Skeletal muscle tissue (tissue), 4 donors: ENCODE results near the gene JMJD7. TPM values are rescaled to one million over a fixed set of nuclear protein-coding genes. Genes with fewer than 3 reads are reported as not detected.

Experiments
- H3K27ac ChIP-seq: one replicate; pipeline ENCODE4 v1.7.0; 2013; ENCODE audit warnings: mild to moderate bottlenecking, low read depth, low read length, inconsistent platforms
- H3K27me3 ChIP-seq, 3 donors: one replicate each; pipeline ENCODE4 v1.7.0; 2013; ENCODE audit warnings: low read length in 3 of 3; ENCODE audit not compliant: control insufficient read depth in 3 of 3, insufficient read depth in 3 of 3
- H3K36me3 ChIP-seq, 3 donors: one replicate each; pipeline ENCODE4 v1.7.0; 2013; ENCODE audit warnings: low read length in 3 of 3; ENCODE audit not compliant: control insufficient read depth in 3 of 3, insufficient read depth in 3 of 3
- H3K4me1 ChIP-seq, 3 donors: one replicate each; pipeline ENCODE4 v1.7.0; 2013; ENCODE audit warnings: low read length in 3 of 3, mild to moderate bottlenecking in 3 of 3; ENCODE audit not compliant: control insufficient read depth in 3 of 3, insufficient read depth in 3 of 3
- H3K4me3 ChIP-seq, 3 donors: one replicate each; pipeline ENCODE4 v1.7.0; 2013; ENCODE audit warnings: low read length in 3 of 3
- H3K9ac ChIP-seq, 3 donors: one replicate each; pipeline ENCODE4 v1.7.0; 2013; ENCODE audit warnings: low read length in 3 of 3, mild to moderate bottlenecking in 3 of 3, moderate library complexity in 2 of 3, low read depth in 1 of 3
- H3K9me3 ChIP-seq, 3 donors: one replicate each; pipeline ENCODE4 v1.7.0; 2013; ENCODE audit warnings: low read length in 3 of 3; ENCODE audit not compliant: control insufficient read depth in 3 of 3
- total RNA-seq: library from RNA; depleted of rRNA; stranded (reverse); fragments of >200 nt; gene quantifications from one replicate; pipeline ENCODE4 v1.2.3, GENCODE V29; 2014
- donor health status: Osteomylitis.

Gene JMJD7
- total RNA-seq, 1 donor from 2014 or later: 1.0 TPM

DNA sequence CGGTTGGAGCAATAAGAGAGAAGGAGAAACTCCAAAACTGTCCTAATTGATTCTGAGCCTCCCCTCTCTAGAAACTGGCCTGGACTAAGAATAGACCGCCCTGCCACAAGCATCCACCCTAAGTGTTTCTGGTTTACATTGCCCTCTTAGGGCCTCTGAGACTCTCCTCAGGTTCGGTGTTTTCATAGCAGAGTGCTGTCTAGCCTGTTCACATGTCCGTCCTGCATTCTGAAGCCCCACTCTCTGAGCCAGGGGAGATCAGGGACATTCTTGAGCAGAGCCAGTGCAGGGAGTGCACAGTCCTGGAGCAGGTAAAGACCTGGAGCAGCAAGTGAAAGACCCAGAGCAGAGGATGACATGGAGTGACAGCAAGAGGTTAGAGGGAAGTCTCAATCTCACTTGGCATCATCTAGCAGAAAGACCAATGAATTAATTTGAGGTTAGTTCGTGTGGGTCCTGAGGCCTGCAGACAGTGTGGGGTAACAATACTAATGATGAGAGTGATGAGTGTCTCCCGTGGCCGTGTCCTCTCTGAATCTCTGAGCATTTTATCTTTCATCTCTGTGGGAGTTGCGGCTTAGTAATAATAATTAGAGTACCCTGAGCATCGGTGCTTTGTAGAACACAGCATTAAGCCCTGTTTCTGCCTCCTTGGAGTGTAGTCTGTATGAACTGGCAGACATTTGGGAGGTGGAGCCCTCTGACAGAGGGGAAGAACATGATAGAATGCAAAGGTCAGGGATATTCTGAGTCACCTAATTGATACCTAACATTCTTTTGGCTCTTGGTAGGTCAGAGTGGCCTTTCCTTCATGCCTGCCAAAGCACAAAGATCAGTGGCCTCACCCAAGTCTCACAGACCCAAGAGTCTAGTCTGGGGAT lies 29.0 kb upstream of the JMJD7 start:
- no peak overlapping the region for H3K9ac ChIP-seq
- H3K4me1 ChIP-seq: peaks cover 5 to 13% (median 6%) of the 10 kb centered on the region in 3 donors
- peaks cover 2 to 9% (median 5%) of the 10 kb centered on the region in 3 donors for H3K36me3 ChIP-seq
- H3K9me3 ChIP-seq: no peaks in the 10 kb centered on the region
- H3K4me3 ChIP-seq: no peak overlapping the region
- no peaks in the 10 kb centered on the region for H3K27me3 ChIP-seq
- H3K27ac ChIP-seq: no peak overlapping the region

DNA sequence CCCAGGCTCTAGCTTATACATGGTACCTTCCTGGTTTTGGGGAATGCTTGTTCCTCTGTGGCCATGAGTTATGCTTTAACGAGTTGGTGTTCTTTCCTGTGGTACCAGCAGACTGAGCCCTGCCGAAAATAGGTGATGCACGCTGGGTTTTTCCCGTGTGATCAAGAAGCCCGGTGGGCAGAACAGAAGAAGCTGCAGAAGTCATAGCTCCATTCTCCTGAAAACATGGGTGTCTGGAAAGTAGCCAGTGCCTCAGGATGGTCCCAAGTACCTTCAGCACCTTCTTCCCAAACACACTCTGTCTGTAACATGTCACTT lies 28.4 kb upstream of the JMJD7 start:
- Histone ChIP-seq H3K4me3 (no peak overlapping the region), H3K27me3 (no peaks in the 10 kb centered on the region), H3K27ac (no peak overlapping the region), H3K36me3 (peaks cover 2 to 9% (median 5%) of the 10 kb centered on the region in 3 donors), H3K9ac (no peak overlapping the region), H3K9me3 (no peaks in the 10 kb centered on the region), H3K4me1 (peaks cover 5 to 16% (median 8%) of the 10 kb centered on the region in 3 donors)

DNA sequence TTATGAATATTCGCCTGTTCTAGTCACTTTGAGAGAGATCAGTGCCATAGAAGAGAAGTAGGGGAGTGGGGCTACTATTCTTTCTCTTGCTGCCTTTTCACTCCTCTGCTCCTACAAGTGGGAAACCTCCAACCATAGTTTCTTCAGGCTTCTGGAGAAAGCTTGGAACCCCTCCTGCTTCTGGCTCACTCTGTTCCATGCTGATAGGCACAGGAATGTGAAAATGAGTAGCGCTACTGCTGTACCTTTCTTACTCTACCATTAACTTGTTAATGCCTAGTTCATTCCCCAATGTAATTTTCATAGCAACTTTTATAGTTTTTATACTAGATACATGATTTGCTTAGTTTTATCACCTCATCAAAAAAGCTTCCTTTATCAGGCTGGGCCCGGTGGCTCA lies 26.7 kb upstream of the JMJD7 start:
- Histone ChIP-seq H3K36me3 (peaks cover 2 to 9% (median 5%) of the 10 kb centered on the region in 3 donors), H3K9me3 (no peaks in the 10 kb centered on the region), H3K4me3 (no peak overlapping the region), H3K27ac (no peak overlapping the region), H3K27me3 (no peaks in the 10 kb centered on the region), H3K9ac (no peak overlapping the region), H3K4me1 (peaks cover under 1 to 18% (median 7%) of the 10 kb centered on the region in 3 donors)

DNA sequence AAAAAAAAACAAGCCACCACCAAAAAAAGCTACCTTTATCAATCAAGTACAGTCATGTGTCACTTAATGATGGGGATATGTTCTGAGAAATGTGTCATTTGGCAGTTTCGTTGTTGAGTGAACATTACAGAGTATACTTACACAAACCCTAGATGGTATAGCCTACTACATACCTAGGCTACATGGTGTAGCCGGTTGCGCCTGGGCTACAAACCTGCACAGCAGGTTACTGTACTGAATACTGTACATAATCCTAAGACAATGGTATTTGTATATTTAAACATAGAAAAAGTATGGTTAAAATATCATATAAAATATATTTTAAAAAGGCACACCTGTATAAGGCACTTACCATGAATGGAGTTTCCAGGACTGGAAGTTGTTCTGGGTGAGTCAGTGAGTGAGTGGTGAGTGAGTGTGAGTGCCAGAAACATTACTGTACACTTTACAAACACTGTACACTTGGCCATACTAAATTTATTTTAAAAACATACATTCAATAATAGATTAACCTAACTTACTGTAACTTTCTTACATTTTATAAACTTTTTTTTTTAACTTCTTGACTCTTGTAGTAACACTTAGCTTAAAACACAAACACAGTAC lies 25.9 kb upstream of the JMJD7 start:
- H3K4me1 ChIP-seq: peaks cover 0 to 12% (median 7%) of the 10 kb centered on the region in 3 donors
- H3K9me3 ChIP-seq: no peaks in the 10 kb centered on the region
- H3K4me3 ChIP-seq: no peak overlapping the region
- H3K27ac ChIP-seq: no peak overlapping the region
- no peaks in the 10 kb centered on the region for H3K27me3 ChIP-seq
- H3K9ac ChIP-seq: no peak overlapping the region
- peaks cover 2 to 9% (median 5%) of the 10 kb centered on the region in 3 donors for H3K36me3 ChIP-seq

DNA sequence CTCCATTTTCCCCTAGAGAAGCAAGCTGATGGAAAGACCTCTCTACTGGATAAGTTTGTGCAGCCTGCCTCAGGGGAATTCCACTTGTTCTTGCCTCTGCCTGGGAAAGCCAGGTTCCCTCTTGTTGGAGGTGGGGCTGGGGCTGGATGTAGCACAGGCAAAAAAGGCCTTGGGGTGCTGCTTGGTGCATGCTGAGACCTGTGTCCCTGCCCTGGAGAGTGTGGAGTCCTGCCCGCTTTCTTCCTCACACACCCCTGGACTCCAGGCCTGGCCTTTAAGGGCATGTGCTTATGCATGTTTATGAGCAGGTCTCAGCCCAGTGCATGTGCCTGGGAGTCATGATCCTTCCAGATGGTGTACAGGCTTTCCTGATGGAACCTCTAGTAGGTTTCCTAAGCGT lies 23.5 kb upstream of the JMJD7 start:
- Histone ChIP-seq H3K27me3 (no peaks in the 10 kb centered on the region), H3K4me1 (peaks cover 0 to 9% (median 4%) of the 10 kb centered on the region in 3 donors), H3K9ac (no peak overlapping the region), H3K9me3 (no peaks in the 10 kb centered on the region), H3K4me3 (no peak overlapping the region), H3K27ac (no peak overlapping the region), H3K36me3 (peaks cover 2 to 9% (median 5%) of the 10 kb centered on the region in 3 donors)

DNA sequence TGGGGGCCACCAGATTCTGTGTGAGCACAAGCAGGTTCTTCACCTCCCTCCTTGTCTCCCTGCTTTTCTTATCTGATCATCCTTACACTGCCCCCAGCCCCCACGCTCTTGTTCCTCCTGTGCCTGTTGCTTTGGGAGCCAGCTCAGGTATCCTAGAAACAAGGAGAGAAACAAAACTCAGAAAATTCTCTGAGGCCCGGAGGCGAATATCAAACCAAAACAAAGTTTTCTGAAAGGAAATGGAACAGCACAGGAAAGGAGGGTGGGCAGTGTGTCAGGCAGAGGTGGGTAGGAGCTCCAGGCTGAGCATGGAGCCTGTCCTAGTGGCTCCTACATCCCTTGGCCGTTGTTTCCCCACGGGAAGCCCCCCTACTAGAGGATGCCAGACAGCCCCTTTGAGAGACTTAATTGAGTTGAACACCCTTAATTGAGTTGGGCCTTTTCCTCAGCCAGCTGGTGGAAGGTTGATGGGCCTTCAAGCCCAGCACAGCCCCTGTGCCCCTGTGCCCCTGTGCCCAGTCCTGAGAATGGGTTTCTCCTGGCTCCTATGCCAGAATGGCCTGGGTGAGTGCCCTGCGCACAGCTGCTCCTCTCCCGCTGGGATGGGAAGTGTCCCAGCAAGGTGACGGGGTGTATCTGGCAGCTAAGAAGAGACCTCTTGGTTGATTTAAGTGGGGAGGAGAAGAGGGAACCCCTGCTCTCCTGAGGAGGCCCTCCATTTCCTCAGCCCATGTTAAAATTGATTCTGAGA lies 22.8 kb upstream of the JMJD7 start:
- Histone ChIP-seq H3K4me3 (no peak overlapping the region), H3K27ac (no peak overlapping the region), H3K9me3 (no peaks in the 10 kb centered on the region), H3K9ac (peak overlapping the region in 1 of 3 donors; percentile 23), H3K4me1 (peaks cover 0 to 9% (median 4%) of the 10 kb centered on the region in 3 donors), H3K36me3 (peaks cover 2 to 6% (median 5%) of the 10 kb centered on the region in 3 donors), H3K27me3 (no peaks in the 10 kb centered on the region)

DNA sequence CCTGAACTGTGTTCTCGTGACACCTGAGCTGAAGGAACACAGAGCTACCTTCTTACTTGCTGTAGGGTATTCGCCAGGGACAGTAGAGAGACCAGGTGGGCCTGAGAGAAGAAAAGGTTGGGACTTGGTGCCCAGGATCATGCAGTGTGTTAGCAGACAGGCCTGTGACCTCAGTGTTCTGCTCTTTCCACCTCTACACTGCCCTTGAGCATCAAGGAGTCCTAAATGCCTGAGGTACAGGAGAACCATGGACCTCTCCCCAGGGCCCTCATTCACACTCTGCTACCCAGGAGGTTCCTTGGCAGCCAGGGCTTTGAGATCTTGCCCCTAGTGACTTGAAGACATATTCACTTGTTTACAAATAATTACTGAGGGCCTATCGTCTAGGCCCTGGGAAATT lies 22.2 kb upstream of the JMJD7 start:
- Histone ChIP-seq H3K36me3 (peaks cover 0 to 4% (median 2%) of the 10 kb centered on the region in 3 donors), H3K4me3 (no peak overlapping the region), H3K9ac (no peak overlapping the region), H3K4me1 (peaks cover 0 to 9% (median 4%) of the 10 kb centered on the region in 3 donors), H3K9me3 (no peaks in the 10 kb centered on the region), H3K27ac (no peak overlapping the region), H3K27me3 (no peaks in the 10 kb centered on the region)

DNA sequence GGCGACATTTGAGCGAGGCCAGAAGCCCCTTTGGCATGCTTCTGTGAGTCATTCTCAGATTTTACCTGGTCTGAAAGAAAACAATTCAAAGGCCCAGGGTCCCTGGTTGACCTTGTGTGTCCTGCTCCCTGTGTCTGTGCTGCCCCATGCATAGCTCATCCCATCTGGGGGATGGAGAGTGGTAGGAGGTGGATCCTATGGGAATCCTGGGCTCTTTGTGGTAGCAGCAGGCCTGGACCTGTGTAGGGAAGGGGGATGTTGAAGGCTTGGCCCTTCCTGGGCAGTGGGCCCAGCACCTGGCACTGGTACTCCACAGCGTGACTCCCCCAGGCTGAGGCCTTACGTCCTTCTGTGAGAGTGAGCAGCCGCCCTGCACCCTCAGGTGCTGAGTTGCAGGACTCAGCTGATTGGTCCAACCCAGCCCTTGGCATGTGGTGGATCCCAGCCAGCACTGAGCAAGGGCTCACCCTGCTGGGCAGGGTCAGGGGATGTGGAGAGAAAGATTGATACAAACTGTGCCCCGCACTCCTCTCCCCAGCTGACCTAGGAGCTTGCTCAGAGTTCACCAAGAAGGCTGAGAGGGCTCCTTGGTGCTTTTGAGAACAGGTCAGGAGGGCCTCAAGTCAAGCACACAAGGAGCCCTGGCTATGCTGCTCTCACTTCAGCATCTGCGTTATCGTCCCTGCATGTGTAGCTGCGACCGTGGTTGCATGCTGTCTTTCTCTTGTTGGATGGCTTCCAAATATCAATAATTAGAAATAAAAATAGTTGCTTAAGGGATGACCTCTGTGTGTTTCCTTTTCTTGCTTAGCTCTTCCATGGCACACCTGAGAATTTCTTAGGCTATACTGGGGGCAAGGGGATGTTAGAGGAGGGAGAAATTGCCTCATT lies 21.4 kb upstream of the JMJD7 start:
- Histone ChIP-seq H3K4me1 (peaks cover 0 to 14% (median 6%) of the 10 kb centered on the region in 3 donors), H3K36me3 (peaks cover 0 to 2% (median 0%) of the 10 kb centered on the region in 3 donors), H3K4me3 (no peak overlapping the region), H3K9ac (no peak overlapping the region), H3K9me3 (no peaks in the 10 kb centered on the region), H3K27me3 (no peaks in the 10 kb centered on the region), H3K27ac (no peak overlapping the region)

DNA sequence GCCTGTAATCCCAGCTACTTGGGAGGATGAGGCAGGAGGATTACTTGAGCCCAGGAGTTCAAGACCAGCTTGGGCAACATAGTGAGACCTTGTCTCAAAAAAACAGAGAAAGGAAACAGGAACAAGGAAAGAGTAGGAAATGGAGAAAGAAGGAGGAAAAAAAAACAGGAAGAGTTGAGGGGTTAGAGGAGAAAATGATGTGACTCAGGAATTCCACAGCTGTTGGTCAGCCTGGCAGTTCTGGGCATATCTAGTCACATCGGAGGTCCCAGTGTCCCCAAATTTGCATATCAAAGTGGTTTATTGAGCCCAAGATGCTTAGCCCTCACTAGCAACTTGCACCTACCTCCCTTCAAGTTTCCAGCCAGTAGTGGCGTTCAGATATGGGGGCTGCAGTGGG lies 18.8 kb upstream of the JMJD7 start:
- Histone ChIP-seq H3K4me1 (peaks cover 0 to 15% (median 6%) of the 10 kb centered on the region in 3 donors), H3K9ac (no peak overlapping the region), H3K27me3 (no peaks in the 10 kb centered on the region), H3K9me3 (no peaks in the 10 kb centered on the region), H3K27ac (no peak overlapping the region), H3K4me3 (no peak overlapping the region), H3K36me3 (peaks cover 13 to 19% (median 15%) of the 10 kb centered on the region in 3 donors)
